Activated CD8-positive, alpha-beta memory T cell treated with anti-CD3 and anti-CD28 coated beads for 48 hours (primary cell): ENCODE measurements around the gene IFNLR1.
A peak's percentile ranks its signal among the peaks of the same experiment; 100 is the strongest.
"Not testable (repeated sequence)": the region's sequence is repeated elsewhere in the genome, so short reads cannot be mapped to it uniquely, and the experiment has no call there.

ENCODE experiments used
- DNase-seq, 3 experiments: peaks; one replicate each; pipeline ENCODE4 v3.0.0-alpha.2; 2020; ENCODE audit warnings: low read depth in 2 of 3, low spot score in 2 of 3

Gene IFNLR1

GRCh38 chr1:24186993-24187790 lies at the start of gene IFNLR1:
Gene IFNLR1 (minus strand): TSS chr1:24187289. CDS start chr1:24187248, 41 bp downstream.
- DNase-seq: peak; percentile 40 to 64 (median 60)

DNA sequence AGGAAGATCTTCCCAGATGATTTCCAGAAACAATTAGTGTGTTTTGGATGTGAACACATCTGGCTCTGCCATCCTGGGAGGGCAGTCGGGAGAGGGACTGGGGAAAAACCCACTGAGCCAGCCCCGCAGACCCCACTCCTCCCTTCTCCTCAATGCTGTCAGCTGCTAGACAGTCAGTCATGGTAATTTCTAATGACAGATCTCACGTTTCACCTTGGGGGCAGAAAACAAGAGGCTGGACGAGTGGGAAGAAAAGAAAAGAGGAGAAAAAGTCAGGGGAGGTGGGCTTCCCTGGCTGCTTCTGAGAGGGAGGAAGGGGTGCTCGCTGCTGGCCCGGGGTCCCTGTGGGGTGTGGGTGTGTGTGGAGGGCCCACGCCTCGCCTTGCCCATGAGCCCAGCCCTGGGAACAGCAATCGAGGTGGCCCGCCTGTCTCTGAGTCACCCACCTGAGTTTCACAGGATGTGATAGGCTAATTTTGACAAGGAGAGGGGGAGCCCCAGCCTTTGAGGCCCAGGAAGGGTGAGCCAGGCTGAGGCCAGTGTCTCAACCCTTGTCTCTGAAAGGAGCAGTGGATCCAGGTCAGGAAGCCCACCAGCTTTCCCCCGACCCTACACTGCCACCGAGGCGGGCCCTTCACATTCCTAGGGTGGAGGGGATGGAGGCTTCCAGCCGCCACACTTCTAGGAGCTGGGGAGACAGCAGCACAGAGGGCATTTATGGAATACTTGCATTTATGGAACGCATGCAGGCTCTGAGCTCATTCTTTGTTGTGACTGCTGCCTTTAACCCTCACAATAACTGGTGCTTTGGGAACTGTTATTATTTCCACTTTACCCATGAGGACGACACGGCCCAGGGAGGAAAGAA lies 49.1 kb upstream of the IFNLR1 start:
- peak; percentile 11 to 24 (median 23) for DNase-seq

GRCh38 chr1:24233684-24234600 lies 46.9 kb upstream of the IFNLR1 start:
- no peak for DNase-seq

DNA sequence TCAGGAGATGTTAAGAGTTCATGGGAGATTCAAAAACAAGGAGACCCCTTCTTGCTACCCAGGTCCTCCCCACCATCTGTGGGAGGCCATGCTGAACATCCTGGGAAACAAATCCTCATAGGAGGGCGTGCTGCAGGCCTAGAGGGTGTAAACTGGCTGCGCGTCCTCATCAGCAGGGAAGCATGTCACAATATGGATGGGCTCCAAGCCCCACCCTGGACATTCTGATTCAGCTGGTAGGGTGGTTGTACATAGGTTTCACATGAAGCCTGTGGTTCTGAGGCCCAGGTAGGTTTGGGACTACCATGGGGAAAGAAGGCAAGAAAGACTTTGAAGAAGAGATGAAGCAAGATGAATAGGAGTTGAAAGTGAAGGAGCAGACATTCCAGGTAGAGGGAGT lies 44.6 kb upstream of the IFNLR1 start:
- DNase-seq: no peak

DNA sequence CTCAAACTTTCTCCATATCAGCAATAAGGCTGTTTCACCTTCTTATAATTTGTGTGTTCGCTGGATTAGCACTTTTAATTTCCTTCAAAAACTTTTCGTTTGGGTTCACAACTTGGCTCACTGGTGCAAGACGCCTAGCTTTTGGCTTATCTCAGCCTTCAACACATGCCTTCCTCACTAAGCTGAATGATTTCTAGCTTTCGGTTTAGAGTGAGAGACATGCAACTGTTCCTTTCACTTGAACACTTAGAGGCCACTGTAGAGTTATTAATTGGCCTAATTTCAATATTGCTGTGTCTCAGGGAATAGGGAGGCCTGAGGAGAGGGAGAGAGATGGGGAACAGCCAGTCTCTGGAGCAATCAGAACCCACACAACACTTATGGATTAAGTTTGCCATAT lies 41.2 kb upstream of the IFNLR1 start:
- no peak for DNase-seq

- DNase-seq: no peak
These were observed 39.7 kb upstream of the IFNLR1 start for GRCh38 chr1:24226749-24227148.

GRCh38 chr1:24224761-24225160 lies 37.7 kb upstream of the IFNLR1 start:
- no peak for DNase-seq

DNA sequence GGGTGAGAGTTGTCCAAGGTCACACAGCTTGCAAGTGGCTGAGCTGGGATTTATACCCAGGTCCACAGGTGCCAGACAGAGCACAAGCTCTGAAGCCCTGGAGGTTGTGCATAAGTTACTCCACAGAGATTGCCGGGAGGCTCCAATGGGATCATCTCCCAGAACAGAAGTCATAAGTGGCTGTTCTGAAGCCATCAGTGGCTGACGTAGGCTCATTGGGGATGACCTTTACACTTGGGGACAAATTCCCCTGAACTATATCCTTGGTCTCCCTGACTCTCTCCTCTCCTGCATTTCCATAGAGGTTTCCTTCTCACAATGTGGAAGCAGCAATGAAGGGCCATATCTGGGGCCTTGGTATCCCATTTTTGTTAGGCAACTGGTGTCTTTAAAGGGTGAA lies 37.0 kb upstream of the IFNLR1 start:
- no peak for DNase-seq

- no peak for DNase-seq
These were observed 35.7 kb upstream of the IFNLR1 start for GRCh38 chr1:24222793-24223192.

DNA sequence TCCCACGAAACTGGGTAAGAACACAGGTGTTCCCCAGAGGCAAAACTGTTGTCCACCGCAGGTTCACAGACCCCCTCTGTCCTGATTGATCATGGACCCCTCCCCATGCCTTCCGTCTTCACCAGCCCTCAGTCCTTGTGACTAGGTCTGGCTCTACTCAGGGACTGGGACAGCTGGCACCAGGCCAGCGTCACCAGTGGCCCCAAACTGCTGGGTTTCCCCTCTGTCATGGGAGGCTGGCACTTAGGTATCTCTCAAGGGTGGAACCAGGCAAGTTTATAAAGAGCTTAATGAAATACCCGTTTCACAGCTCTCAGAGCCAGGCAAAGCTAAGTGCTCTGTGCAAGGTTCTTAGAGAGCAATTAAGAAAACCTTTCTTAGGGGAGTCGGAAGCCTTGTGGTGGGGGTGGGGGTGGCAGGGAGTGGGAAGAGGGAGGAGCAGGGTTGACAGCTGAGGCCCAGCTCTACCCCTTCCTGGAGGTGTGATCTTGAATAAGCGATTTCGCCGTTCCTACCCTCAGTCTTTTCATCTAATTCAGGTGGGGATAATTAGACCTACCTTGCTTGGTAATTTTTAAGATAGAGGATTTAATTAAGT lies 35.0 kb upstream of the IFNLR1 start:
- DNase-seq: no peak

- DNase-seq: no peak
These were observed 34.2 kb upstream of the IFNLR1 start for GRCh38 chr1:24221246-24221645.

DNA sequence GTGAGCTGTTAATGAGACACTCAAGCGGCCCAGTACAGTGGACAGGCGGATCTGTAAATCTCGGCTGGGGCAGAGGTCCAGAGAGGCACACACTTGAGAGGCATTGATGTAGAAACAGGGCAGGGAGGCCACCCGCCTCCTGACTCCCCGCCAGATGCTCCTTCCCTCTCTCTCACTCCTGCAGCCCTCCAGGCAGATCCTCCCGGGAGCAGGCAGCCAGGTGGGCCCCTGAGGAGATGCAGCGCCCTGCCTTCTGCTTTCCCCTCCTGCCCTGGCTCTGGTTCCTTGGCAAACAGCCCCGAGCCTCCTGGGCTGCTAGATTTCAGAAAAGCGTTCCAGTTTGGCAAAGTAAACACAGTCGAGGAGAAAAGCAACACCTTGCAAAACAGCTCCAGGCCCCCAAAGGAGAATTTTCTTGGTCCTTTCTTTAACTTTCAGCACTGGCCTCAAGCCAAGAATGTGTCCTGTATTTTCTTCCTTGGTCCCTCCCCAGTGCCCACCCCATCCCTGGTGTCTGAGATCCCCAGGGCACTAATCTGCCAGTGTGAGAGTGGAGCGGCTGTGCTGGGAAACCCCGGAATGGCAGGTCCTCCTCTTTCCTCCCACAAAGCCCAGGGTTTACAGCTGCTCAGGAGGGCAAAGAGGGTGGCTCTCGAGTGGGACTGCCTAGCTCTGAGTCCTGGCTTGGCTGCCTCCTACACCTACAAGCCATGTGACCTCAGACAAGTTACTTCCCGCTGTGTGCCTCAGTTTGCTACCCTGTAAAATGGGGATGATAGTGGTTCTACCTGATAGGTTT lies 29.4 kb upstream of the IFNLR1 start:
- no peak for DNase-seq

- no peak for DNase-seq
These were observed 28.2 kb upstream of the IFNLR1 start for GRCh38 chr1:24215226-24215814.

- DNase-seq: no peak
These were observed 25.3 kb upstream of the IFNLR1 start for GRCh38 chr1:24212376-24212775.

GRCh38 chr1:24210195-24210627 lies 23.1 kb upstream of the IFNLR1 start:
- no peak for DNase-seq

DNA sequence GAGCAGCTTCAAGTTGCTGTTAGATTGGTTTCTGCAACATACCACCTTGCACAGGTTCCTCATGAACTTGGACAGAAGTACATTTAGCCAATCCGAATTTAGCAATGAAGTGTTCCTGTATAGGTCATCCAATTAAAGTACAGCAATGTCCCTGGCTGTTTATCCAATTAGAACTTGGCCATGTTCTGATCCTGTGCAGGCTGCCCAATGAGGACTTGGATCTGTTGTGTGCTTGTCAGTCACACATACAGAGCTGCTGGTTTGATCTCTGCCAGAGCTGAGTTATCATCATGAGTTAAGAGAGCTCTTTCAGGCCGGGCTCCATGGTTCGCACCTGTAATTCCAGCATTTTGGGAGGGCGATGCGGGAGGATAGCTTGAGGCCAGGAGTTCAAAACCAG lies 22.0 kb upstream of the IFNLR1 start:
- DNase-seq: no peak

DNA sequence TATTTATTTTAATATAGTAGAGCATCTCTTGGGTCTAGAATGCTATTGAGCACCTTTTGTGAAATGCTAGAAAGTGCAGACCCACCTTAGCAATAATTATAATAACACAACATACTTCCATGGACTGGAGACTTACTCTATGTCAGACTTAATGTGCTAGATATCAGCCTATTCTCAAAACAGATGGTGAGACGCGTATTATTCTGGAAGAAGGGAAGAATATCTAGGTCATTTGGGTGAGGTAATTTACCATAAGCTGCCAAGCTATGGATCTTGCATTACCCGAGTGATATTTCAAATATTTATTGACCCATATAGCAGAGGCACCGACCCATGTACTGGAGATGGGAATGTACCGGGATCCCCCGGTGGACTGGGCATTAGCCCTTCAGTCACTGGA lies 20.6 kb upstream of the IFNLR1 start:
- no peak for DNase-seq

DNA sequence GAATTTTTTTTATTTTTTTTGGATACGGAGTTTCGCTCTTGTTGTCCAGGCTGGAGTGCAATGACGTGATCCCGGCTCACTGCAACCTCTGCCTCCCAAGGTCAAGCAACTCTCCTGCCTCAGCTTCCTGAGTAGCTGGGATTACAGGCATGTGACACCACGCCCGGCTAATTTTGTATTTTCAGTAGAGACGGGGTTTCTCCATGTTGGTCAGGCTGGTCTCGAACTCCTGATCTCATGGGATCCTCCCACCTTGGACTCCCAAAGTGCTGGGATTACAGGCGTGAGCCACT lies 20.3 kb upstream of the IFNLR1 start:
- DNase-seq: not testable (repeated sequence)

GRCh38 chr1:24206516-24207394 lies 19.7 kb upstream of the IFNLR1 start:
- DNase-seq: no peak
